AG04450 (cell line): ENCODE results near the gene MIB2. TPM values are rescaled to one million over a fixed set of nuclear protein-coding genes. Genes with fewer than 3 reads are reported as not detected.

Experiments
- CTCF ChIA-PET: fragments of 300-600, 350-600 bp; formaldehyde crosslinking; extraction: SDS; loops from one replicate; lab custom pipeline; 2022; ENCODE audit warnings: antibody characterized with exemption, inconsistent platforms; lab: Charles Lee
- POLR2A ChIA-PET: fragments of 350-600 bp; formaldehyde crosslinking; extraction: SDS; loops from one replicate; lab custom pipeline; 2021; ENCODE audit warnings: antibody characterized with exemption, inconsistent platforms; lab: Yijun Ruan, JAX
- DNase-seq: peaks from one replicate; pipeline ENCODE4 v3.0.0-alpha.2; 2011; ENCODE audit warnings: low read depth, low spot score
- H3K27ac ChIP-seq: one replicate; pipeline ENCODE4 v1.5.1; 2012; ENCODE audit warnings: low read depth, low read length, control low read depth
- H3K27me3 ChIP-seq: one replicate; pipeline ENCODE4 v1.6.0; 2012; ENCODE audit warnings: low read length; ENCODE audit not compliant: control insufficient read depth, insufficient read depth
- H3K4me3 ChIP-seq: 2 replicates; pipeline ENCODE4 v1.5.1; 2011; ENCODE audit warnings: mild to moderate bottlenecking, low read depth, low read length, control low read depth
- H3K9me3 ChIP-seq: 2 replicates; pipeline ENCODE4 v1.5.1; 2012; ENCODE audit warnings: low read length; ENCODE audit not compliant: control insufficient read depth, insufficient read depth
- polyA minus RNA-seq: library from RNA; depleted of rRNA, polyadenylated mRNA; stranded (reverse); fragments of >200 nt; gene quantifications from 2 replicates; pipeline ENCODE4 v1.2.3, GENCODE V29; 2011; rRNA and poly(A)+ RNA removed
- polyA plus RNA-seq: library from polyadenylated mRNA; depleted of rRNA; stranded (reverse); fragments of >200 nt; gene quantifications from 2 replicates; pipeline ENCODE4 v1.2.3, GENCODE V29; 2011; rRNA removed
- TF ChIP-seq, protein P1 (sequence below): IDR thresholded peaks from 2 replicates; pipeline ENCODE4 v1.5.1; 2011; ENCODE audit warnings: low read depth, low read length, control low read depth, inconsistent platforms

MIB2 gene
- polyA plus RNA-seq (9.4 and 14.0 TPM in 2 replicates), polyA minus RNA-seq (7.9 and 11.7 TPM in 2 replicates)

DNA sequence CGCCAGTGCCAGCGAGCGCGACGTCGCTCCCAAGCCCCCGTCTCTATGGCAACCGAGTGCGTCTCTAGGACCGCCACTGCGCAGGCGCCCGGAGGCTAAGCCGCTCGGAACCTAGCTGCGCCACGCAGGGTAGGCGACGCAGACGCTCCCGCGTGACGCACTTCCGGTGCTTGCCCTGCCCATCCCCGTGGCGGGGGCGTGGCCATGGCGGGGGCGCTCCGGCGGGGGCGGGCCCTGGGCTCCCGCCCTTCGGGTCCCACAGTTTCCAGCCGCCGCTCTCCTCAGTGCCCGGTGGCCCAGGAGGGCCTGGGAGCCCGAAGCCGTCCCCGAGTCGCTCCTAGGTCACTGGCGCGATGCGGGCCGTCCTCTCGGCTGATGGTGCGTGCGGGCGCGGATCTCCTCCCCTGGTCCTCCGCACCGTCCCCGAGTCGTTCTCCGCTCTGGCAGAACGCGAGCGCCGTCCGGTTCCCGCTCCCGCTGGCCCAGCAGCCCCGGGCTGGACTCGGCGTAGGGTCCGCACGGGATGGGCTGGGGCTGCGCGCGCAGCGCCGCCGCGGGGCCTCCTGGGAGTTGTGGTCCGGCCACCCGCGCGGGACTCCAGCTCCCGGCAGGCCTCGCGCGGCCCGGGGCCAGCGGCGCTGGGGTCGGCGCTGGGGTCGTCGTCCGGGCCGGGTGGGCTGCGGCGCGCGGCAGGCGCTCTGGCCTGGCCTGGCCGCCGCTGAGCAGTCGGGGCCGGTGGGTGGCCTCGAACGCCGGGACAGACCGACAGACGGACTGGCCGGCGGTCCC, at the start of gene MIB2:
Gene MIB2 (plus strand): TSS at position 245 of the 789 bp plus-strand sequence. CDS start 7,953 bp downstream, outside the sequence.
- ChIA-PET CTCF (no interaction called here), POLR2A (interaction anchor here (0.5 to 3.0 kb wide), 8 partner anchors 10 to 111 kb away, joined by 3 to 12 read pairs (median 3); partner anchors contain the start of gene MMP23B)
- H3K27ac ChIP-seq, result peak within 1 kb of the TSS; percentile 100
- H3K9me3 ChIP-seq, result no peaks in the 10 kb centered on the region; the same call in 1 of the 2 replicates
- H3K4me3 ChIP-seq, result peak within 1 kb of the TSS; percentile 93
- no peaks in the 10 kb centered on the region for H3K27me3 ChIP-seq
- peak; percentile 87 for DNase-seq
- TF ChIP-seq, protein P1, sequence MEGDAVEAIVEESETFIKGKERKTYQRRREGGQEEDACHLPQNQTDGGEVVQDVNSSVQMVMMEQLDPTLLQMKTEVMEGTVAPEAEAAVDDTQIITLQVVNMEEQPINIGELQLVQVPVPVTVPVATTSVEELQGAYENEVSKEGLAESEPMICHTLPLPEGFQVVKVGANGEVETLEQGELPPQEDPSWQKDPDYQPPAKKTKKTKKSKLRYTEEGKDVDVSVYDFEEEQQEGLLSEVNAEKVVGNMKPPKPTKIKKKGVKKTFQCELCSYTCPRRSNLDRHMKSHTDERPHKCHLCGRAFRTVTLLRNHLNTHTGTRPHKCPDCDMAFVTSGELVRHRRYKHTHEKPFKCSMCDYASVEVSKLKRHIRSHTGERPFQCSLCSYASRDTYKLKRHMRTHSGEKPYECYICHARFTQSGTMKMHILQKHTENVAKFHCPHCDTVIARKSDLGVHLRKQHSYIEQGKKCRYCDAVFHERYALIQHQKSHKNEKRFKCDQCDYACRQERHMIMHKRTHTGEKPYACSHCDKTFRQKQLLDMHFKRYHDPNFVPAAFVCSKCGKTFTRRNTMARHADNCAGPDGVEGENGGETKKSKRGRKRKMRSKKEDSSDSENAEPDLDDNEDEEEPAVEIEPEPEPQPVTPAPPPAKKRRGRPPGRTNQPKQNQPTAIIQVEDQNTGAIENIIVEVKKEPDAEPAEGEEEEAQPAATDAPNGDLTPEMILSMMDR, result no peak

DNA sequence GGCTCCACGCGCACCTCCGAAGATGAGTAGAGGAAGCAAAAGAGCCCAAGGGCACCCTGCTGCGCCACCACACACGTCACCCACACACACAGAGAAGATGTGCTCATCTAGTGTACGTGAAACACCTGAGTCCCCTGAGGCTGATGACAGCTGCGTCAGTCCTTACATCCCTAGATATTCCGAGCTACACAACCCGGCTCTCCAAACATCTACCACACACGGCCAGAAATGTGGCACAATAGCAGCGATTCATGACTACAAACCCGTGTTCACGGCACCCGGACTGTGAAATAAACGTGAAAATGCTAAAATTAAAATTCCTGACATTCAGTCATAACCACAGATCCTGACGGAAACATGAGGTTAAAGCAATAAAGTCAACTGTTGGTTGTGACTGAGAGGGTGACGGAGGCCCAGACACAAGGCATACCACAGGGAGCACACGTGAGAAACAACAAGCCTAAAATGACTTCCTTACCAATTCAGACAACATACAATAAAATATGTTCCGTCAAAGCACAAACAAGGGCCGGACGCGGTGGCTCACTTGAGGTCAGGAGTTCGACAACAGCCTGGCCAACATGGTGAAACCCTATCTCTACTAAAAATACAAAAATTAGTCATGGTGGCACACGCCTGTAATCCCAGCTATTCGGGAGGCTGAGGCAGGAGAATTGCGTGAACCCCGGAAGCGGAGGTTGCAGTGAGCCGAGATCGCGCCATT, 48.0 kb upstream of the MIB2 start:
- DNase-seq, result no peak
- Histone ChIP-seq H3K9me3 (no peaks in the 10 kb centered on the region), H3K27me3 (no peaks in the 10 kb centered on the region), H3K27ac (no peak overlapping the region), H3K4me3 (no peak overlapping the region)
- ChIA-PET CTCF (no interaction called here), POLR2A (no interaction called here)
- TF ChIP-seq, protein P1, result no peak

DNA sequence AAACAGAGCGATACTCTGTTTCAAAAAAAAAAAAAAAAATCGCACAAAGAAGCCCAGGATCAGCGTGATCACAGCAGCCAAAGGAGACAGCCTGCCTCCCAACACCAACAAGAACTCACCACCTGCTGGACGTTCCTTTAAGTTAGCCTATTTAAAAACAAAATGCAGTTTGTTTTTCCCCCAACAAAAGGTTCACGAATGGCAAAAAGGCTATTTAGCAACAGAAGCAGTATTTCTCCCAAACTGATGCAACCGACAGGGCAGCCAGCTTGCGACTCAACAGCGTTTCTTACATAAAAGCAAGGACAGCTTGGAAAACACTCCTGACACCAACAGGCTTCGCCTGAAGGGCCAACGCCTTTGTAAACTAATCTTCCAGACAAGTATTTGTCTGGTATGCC, 47.4 kb upstream of the MIB2 start:
- no peaks in the 10 kb centered on the region for H3K27me3 ChIP-seq
- ChIA-PET CTCF (no interaction called here), POLR2A (no interaction called here)
- DNase-seq, result no peak
- TF ChIP-seq, protein P1, result no peak
- no peak overlapping the region for H3K27ac ChIP-seq
- H3K4me3 ChIP-seq, result no peak overlapping the region
- H3K9me3 ChIP-seq, result no peaks in the 10 kb centered on the region

DNA sequence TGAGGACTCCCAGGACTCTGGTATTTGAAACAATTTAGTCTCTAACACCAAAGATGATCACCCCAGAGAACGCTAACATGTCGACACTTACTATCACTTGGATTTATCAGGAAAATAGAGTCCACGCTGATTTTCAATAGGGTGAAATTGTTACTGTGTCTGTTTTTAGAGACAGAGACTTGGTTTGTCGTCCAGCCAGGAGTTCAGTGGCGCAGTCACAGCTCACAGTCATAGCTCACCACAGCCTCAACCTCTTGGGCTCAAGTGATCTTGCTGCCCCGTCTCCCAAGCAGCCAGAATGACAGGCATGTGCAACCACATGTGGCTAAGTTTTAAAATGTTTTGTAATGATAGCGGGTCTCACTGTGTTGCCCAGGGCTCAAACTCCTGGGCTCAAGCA, 46.0 kb upstream of the MIB2 start:
- Histone ChIP-seq H3K9me3 (no peaks in the 10 kb centered on the region), H3K27me3 (no peaks in the 10 kb centered on the region), H3K4me3 (no peak overlapping the region), H3K27ac (no peak overlapping the region)
- no peak for DNase-seq
- ChIA-PET CTCF (no interaction called here), POLR2A (no interaction called here)
- TF ChIP-seq, protein P1, result no peak
